Head of caudate nucleus (tissue), 42 donors: ENCODE data around the gene ST8SIA4.

Experiments used
- DNase-seq, 42 donors: peaks; one replicate each; pipeline versions ENCODE4 v3.0.0 to v3.0.0-alpha.2; 2020 to 2021; ENCODE audit warnings: mixed read lengths in 7 of 42
- intact Hi-C: fragments of 100-400 bp; cut with DNase I; formaldehyde crosslinking; loops from one replicate; pipeline ENCODE4 v1.15.0; 2022

Gene ST8SIA4

GRCh38 chr5:100840370-100840769 is 62.7 kb downstream of the ST8SIA4 start:
- intact Hi-C loops: no loop called here
- DNase-seq: no peak

- no peak for DNase-seq
- intact Hi-C loops: no loop called here
Measured at GRCh38 chr5:100838048-100838473, 65.0 kb downstream of the ST8SIA4 start.

DNA sequence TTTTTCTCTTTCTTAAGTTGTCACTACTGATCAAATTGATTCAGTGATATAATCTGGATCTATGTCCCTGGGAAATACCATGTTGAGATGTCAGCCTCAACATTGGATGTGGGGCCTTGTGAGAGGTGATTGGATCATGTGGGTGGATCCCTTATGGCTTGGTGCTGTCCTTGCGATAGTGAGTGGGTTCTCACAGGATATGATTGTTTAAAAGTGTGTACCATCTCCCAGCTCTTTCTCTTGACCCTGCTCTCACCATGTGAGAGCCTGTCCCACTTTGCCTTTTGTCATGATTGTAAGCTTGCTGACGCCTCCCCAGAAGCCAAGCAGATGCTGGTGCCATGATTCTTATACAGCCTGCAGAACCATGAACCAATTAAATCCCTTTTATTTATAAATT is 68.6 kb downstream of the ST8SIA4 start:
- intact Hi-C loops: no loop called here
- no peak for DNase-seq

DNA sequence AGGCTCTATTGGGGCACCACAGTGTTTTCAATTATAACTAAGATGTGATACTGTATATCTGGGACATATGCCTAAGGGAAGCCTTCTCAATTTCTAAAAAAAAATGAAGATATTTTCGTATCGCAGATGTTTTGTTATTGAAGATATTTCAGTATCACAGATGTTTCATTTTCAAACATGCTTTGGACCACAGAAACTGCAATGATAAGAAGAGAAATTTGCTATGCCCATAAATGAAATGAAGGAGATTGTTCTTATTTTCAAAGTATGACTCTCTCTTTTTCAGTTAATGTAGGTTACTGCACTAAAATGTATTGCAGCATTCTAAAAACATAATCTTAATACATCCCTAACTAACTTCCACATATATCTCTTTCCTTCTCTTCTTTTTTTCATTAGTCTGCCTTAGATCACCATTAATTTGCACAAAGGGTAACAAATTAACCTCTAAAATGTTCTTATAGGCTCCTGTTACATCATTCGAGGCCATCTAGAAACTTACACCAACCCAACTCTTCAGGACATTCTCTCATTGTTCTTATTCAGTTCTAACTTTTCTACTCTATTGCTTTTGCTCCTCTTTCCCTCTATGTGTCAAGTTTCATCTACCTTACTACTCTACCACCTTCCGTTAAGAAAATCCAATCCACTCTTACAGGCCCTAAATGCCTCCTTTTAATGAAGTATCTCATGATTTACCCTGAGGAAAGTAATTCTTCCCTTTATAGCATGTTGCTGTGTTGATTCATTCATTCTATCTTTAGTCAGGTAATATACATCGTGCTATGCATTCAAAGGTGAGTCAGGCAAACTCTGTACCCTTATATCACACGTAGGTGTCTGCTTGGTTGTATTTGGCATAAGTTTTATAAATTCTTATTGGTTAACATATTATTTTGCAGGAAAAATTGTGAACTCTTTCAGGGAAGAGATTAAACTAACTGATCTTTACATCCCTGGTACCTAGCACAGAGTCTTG is 70.5 kb downstream of the ST8SIA4 start:
- DNase-seq: no peak
- intact Hi-C loops: no loop called here

- DNase-seq: no peak
- intact Hi-C loops: no loop called here
Measured at GRCh38 chr5:100828898-100829356, 74.2 kb downstream of the ST8SIA4 start.

- intact Hi-C loops: no loop called here
- DNase-seq: peak in 8 of 42 donors; percentile 6 to 50 (median 16)
Measured at GRCh38 chr5:100828071-100828897, 74.8 kb downstream of the ST8SIA4 start.

DNA sequence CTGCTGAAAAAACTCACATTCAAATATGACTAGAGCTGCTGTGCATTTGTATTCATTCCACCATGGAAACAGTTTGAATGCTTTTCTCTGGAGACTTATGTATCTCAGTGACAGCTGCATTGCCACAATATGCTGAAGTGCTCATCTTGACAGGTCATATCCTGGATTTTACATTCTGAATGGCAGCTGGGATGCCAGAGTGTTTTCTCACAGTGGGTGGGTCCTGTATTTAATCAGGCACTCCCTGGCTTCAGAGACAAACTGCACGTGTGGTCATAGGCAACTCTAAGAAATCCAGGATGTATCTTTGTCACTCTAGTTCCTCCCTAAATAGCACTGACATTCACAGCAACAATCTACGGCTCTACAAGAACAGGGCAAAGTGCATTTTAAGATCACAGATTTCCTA is 75.6 kb downstream of the ST8SIA4 start:
- peak in 2 of 42 donors; percentile 8 to 9 for DNase-seq
- intact Hi-C loops: no loop called here

GRCh38 chr5:100826133-100826532 is 76.9 kb downstream of the ST8SIA4 start:
- no peak for DNase-seq
- intact Hi-C loops: no loop called here

DNA sequence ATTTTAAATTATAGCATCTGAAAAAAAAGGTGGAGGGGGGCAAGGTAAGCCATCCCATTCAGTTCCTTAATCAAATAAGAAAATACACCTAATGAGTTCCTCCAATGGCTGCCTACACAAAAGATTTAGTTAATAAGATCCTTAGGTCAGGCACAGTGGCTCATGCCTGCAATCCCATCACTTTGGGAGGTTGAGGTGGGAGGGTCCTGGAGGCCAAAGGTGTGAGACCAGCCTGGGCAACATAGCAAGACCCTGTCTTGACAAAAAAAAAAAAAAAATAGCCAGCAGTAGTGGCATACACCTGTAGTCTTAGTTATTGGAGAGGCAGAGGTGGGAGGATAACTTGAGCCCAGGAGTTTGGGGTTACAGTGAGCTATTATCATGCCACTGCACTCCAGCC is 78.4 kb downstream of the ST8SIA4 start:
- intact Hi-C loops: no loop called here
- no peak for DNase-seq

DNA sequence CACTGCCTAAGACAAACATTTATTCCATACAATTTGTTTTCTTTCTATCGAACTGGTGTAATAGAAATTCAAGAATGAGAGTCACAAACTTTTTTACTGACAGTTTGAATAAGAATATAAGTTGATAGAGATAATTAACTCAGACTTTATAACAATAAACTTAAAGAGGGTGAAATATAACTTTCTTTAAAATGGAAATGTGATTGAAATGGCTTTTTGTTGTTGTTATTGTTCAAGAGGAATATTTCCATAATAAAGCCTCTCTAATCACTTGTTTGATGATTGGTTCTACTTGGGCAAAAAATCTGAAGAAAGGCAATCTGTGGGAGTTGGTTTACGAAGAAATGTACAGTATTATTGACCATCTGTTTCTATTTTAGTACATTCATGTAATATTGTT is 79.3 kb downstream of the ST8SIA4 start:
- DNase-seq: no peak
- intact Hi-C loops: no loop called here

DNA sequence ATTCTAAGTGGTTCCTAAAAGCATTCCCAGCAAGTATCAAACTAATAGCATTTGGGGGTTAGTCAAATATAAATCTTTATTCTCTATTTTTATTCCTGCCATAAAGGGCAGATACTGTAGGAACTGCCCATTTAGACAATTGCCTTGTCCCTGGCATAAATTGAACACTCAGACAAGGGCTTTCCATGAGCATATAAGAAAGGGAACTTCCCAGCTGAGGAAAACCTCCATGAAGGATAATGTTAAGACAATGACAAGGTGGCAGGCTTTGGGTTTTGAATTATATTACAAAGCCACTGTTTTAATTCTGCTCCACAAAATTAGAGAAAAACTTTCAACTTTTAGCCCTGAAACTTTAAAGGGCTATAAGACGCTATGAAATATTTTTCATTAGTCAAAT is 81.3 kb downstream of the ST8SIA4 start:
- intact Hi-C loops: no loop called here
- no peak for DNase-seq

DNA sequence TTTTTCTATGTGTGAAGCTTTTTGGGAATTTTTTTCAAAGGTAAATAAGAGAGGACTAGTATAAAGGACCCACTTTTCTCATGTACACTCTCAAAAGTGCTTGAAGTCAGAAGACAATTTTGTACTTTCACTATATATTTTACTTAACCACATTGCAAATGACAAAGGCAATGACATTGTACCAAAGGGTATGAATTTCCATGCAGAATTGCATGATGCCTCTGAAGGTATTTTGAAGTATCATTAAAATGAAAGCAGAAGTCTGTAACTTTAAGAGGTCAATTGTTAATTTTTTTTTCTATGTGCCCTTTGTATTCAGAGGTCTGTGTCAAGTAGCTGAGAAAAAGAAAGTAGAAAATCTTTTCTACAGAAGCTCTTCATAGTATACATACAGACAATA is 84.7 kb downstream of the ST8SIA4 start:
- intact Hi-C loops: no loop called here
- DNase-seq: no peak

- DNase-seq: peak in 16 of 42 donors; percentile 9 to 69 (median 40)
- intact Hi-C loops: no loop called here
Measured at GRCh38 chr5:100803397-100803796, 99.7 kb downstream of the ST8SIA4 start.

- no peak for DNase-seq
- intact Hi-C loops: no loop called here
Measured at GRCh38 chr5:100802208-100802607, 100.9 kb downstream of the ST8SIA4 start.

DNA sequence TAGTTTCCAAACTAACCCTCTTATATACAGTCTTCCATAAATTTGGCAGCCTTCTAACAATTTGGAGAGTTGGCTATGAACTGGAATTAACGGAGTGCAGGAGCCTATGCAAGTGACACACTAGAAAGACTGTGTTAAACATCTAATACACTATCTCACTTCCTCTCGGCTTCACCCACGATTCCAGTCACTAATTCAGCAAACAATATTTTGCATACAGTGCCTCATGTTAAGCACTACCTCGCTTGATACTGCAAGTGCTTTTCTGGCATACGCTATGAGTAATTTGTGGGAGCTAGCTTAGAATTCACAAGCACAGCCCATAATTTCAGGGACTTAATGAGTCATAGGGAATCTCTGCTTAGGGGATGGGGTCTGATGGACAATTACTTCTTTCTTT is 102.5 kb downstream of the ST8SIA4 start:
- intact Hi-C loops: no loop called here
- no peak for DNase-seq

DNA sequence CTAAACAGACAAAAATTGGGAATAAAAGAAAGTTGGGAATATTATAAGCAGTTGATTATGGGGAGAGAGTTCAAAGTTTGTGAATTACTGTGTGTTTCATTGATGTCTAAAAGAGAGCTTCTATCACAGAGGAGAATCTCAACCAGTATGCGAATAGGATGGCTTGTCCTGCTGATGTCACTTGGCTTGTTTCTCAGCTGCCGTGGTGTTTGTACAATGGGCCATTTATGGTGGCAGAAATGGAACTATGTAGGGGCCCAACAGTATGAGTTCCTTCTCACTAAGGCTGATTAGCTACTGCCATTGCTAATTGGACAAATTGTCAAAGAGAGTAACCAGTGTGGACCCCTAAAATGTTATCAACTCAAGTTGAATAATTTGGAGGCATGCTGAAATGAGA is 103.9 kb downstream of the ST8SIA4 start:
- intact Hi-C loops: no loop called here
- peak in 12 of 42 donors; percentile 15 to 64 (median 28) for DNase-seq

- intact Hi-C loops: no loop called here
- DNase-seq: no peak
Measured at GRCh38 chr5:100797861-100798260, 105.2 kb downstream of the ST8SIA4 start.

DNA sequence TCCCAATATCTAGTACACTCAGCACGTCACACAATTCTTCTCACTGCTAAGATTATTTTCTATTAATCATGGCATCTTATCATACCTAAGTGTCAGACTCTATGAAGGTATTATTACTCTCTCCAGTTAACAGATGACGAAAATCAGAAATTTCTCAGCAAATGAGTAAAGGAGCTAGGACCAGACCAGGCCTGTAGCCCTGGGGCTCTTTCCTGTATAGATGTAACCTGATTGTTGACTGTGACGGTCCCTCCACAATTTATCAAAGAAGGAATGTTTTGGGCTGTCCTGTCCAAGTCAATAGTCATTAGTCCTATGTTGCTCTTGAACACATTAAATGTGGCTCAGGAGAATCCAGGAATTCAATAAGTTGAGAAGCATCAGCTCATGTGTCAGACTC is 106.2 kb downstream of the ST8SIA4 start:
- intact Hi-C loops: no loop called here
- DNase-seq: no peak

GRCh38 chr5:100794844-100795243 is 108.2 kb downstream of the ST8SIA4 start:
- intact Hi-C loops: no loop called here
- DNase-seq: no peak

DNA sequence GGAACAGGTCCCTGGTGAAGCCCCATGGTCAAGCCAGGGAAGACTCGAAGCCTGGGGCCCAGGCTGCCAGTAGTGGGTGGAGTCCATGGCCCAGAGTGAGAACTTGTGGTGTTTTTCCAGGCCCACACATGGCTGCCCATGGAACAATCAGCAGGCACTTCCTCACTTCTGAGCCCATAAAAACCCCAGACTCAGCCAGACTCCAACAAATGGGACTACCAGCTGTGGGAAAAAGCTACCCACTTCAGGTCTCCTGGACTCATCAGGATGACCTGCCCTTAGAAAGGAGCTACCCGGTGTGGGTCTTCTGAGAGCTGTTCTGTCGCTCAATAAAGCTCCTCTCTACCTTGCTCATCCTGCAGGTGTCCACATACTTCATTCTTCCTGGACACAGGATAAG is 108.9 kb downstream of the ST8SIA4 start:
- DNase-seq: no peak
- intact Hi-C loops: no loop called here
